Tibial nerve (tissue), 4 donors: Measurements from ENCODE around the gene FAM98B.

Source experiments
- EP300 ChIP-seq, 2 donors: sonication (generic); formaldehyde crosslinking; IDR thresholded peaks; one replicate each; pipeline ENCODE4 v1.6.1; 2017; ENCODE audit warnings: antibody characterized with exemption in 2 of 2, mild to moderate bottlenecking in 1 of 2
- POLR2A ChIP-seq, 2 donors: fragments of 450-650 bp; IDR thresholded peaks; one replicate each; pipeline ENCODE4 v1.6.1; 2017; ENCODE audit warnings: antibody characterized with exemption in 2 of 2, mild to moderate bottlenecking in 2 of 2, moderate library complexity in 2 of 2
- TF ChIP-seq, protein P1 (sequence below), 5 experiments: fragments of 200-600 bp in 3 of 5; fragments of 450-650 bp in 2 of 5; sonication (generic) in 3 of 5; IDR thresholded peaks; one replicate each; pipeline ENCODE4 v1.5.1; 2016 to 2019; ENCODE audit warnings: antibody characterized with exemption in 5 of 5, mild to moderate bottlenecking in 3 of 5, moderate library complexity in 2 of 5

- TF ChIP-seq, protein P1, sequence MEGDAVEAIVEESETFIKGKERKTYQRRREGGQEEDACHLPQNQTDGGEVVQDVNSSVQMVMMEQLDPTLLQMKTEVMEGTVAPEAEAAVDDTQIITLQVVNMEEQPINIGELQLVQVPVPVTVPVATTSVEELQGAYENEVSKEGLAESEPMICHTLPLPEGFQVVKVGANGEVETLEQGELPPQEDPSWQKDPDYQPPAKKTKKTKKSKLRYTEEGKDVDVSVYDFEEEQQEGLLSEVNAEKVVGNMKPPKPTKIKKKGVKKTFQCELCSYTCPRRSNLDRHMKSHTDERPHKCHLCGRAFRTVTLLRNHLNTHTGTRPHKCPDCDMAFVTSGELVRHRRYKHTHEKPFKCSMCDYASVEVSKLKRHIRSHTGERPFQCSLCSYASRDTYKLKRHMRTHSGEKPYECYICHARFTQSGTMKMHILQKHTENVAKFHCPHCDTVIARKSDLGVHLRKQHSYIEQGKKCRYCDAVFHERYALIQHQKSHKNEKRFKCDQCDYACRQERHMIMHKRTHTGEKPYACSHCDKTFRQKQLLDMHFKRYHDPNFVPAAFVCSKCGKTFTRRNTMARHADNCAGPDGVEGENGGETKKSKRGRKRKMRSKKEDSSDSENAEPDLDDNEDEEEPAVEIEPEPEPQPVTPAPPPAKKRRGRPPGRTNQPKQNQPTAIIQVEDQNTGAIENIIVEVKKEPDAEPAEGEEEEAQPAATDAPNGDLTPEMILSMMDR (IDR thresholded peaks at IDR 0.05): no peak
- TF ChIP-seq EP300 (IDR thresholded peaks at IDR 0.05) (no peak), POLR2A (IDR thresholded peaks at IDR 0.05) (no peak)
Measured at GRCh38 chr15:38464675-38465074, 10.7 kb downstream of the FAM98B start.
